Activated CD8-positive, alpha-beta T cell treated with anti-CD3 and anti-CD28 coated beads for 36 hours (primary cell): ENCODE results near the gene HIRA. TPM values are rescaled to one million over a fixed set of nuclear protein-coding genes. Genes with fewer than 3 reads are reported as not detected.

Experiments
- ATAC-seq: fragments of 200-7000 bp; cut with Tn5 transposase; one replicate; pipeline ENCODE4 v1.10.0; 2021; ENCODE audit warnings: mild to moderate bottlenecking, moderate library complexity
- CTCF ChIA-PET: fragments of 350-600 bp; sonication (Branson Sonifier 250); formaldehyde crosslinking; loops from one replicate; lab custom pipeline; 2021; ENCODE audit warnings: antibody characterized with exemption; lab: Charles Lee
- POLR2A ChIA-PET: fragments of 350-600 bp; sonication (Branson Sonifier 250); formaldehyde crosslinking; loops from one replicate; lab custom pipeline; 2021; ENCODE audit warnings: antibody characterized with exemption; lab: Charles Lee
- DNase-seq: peaks from one replicate; pipeline ENCODE4 v3.0.0-alpha.2; 2020
- H3K27ac Mint-ChIP-seq: one replicate; pipeline ENCODE4 v1.8.0; 2021; ENCODE audit warnings: mild to moderate bottlenecking, mixed read lengths
- H3K27me3 Mint-ChIP-seq: one replicate; pipeline ENCODE4 v1.8.0; 2021; ENCODE audit warnings: mixed read lengths
- H3K36me3 Mint-ChIP-seq: one replicate; pipeline ENCODE4 v1.8.0; 2021; ENCODE audit warnings: low read depth, mixed read lengths
- H3K4me1 Mint-ChIP-seq: one replicate; pipeline ENCODE4 v1.8.0; 2021; ENCODE audit warnings: low read depth, mixed read lengths
- H3K4me3 Mint-ChIP-seq: one replicate; pipeline ENCODE4 v1.8.0; 2021; ENCODE audit warnings: mild to moderate bottlenecking, moderate library complexity, mixed read lengths
- H3K9me3 Mint-ChIP-seq: one replicate; pipeline ENCODE4 v1.8.0; 2021; ENCODE audit warnings: mixed read lengths
- intact Hi-C: fragments of 100-400 bp; cut with micrococcal nuclease; formaldehyde crosslinking; loops from one replicate; pipeline ENCODE4 v1.10.0; 2022
- total RNA-seq, 2 experiments: library from RNA; stranded (reverse); gene quantifications; one replicate each; pipeline ENCODE4 v1.2.3, GENCODE V29; 2021
- TF ChIP-seq, protein P1 (sequence below): fragments of 200-600 bp; IDR thresholded peaks from one replicate; pipeline ENCODE4 v1.8.0; 2022; ENCODE audit warnings: antibody characterized with exemption, mild to moderate bottlenecking

Gene HIRA
- total RNA-seq, 2 experiments from 2014 or later, result 29.7 to 30.5 TPM

- no peaks in the 10 kb centered on the region for H3K4me1 Mint-ChIP-seq
- no peak overlapping the region for H3K27ac Mint-ChIP-seq
- no peak for ATAC-seq
- H3K4me3 Mint-ChIP-seq, result no peak overlapping the region
- no peak for DNase-seq
- H3K27me3 Mint-ChIP-seq, result no peaks in the 10 kb centered on the region
- intact Hi-C loops, result no loop called here
- ChIA-PET POLR2A (interaction anchor here (0.7 kb wide), 1 partner anchor 11 kb away, joined by 4 read pairs; no protein-coding TSS in a partner anchor), CTCF (interaction anchor here (1.0 kb wide), 1 partner anchor 165 kb away, joined by 3 read pairs; no protein-coding TSS in a partner anchor)
- peaks cover 10% of the 10 kb centered on the region for H3K9me3 Mint-ChIP-seq
- TF ChIP-seq, protein P1, sequence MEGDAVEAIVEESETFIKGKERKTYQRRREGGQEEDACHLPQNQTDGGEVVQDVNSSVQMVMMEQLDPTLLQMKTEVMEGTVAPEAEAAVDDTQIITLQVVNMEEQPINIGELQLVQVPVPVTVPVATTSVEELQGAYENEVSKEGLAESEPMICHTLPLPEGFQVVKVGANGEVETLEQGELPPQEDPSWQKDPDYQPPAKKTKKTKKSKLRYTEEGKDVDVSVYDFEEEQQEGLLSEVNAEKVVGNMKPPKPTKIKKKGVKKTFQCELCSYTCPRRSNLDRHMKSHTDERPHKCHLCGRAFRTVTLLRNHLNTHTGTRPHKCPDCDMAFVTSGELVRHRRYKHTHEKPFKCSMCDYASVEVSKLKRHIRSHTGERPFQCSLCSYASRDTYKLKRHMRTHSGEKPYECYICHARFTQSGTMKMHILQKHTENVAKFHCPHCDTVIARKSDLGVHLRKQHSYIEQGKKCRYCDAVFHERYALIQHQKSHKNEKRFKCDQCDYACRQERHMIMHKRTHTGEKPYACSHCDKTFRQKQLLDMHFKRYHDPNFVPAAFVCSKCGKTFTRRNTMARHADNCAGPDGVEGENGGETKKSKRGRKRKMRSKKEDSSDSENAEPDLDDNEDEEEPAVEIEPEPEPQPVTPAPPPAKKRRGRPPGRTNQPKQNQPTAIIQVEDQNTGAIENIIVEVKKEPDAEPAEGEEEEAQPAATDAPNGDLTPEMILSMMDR, result no peak
- H3K36me3 Mint-ChIP-seq, result peaks cover 64% of the 10 kb centered on the region
Measured at GRCh38 chr22:19344420-19344819, 87.1 kb downstream of the HIRA start.

DNA sequence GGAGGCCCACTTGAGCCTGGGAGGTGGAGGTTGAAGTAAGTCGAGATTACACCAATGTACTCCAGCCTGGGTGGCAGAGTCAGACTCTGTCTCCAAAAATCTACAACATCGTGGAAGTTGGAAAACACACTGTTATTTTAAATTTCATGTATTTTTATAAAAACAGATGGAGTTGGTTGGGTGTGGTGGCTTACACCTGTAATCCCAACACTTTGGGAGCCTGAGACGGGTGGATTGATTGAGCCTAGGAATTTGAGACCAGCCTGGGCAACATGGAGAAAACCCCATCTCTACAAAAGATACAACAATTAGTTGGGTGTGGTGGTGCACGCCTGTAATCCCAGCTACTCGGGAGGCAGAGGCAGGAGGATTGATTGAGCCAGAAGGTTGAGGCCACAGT lies 88.1 kb downstream of the HIRA start:
- H3K27ac Mint-ChIP-seq, result no peak overlapping the region
- ATAC-seq, result no peak
- ChIA-PET POLR2A (no interaction called here), CTCF (interaction anchor here (0.7 kb wide), 1 partner anchor 22 kb away, joined by 3 read pairs; no protein-coding TSS in a partner anchor)
- TF ChIP-seq, protein P1, result no peak
- H3K9me3 Mint-ChIP-seq, result peaks cover 17% of the 10 kb centered on the region
- H3K36me3 Mint-ChIP-seq, result peaks cover 71% of the 10 kb centered on the region
- DNase-seq, result no peak
- intact Hi-C loops, result no loop called here
- H3K27me3 Mint-ChIP-seq, result no peaks in the 10 kb centered on the region
- H3K4me3 Mint-ChIP-seq, result no peak overlapping the region
- no peaks in the 10 kb centered on the region for H3K4me1 Mint-ChIP-seq

- H3K4me1 Mint-ChIP-seq, result no peaks in the 10 kb centered on the region
- ATAC-seq (no peak), DNase-seq (no peak)
- H3K4me3 Mint-ChIP-seq, result no peak overlapping the region
- no peaks in the 10 kb centered on the region for H3K27me3 Mint-ChIP-seq
- peaks cover 32% of the 10 kb centered on the region for H3K9me3 Mint-ChIP-seq
- H3K36me3 Mint-ChIP-seq, result peaks cover 85% of the 10 kb centered on the region
- ChIA-PET POLR2A (no interaction called here), CTCF (no interaction called here)
- intact Hi-C loops, result no loop called here
- no peak overlapping the region for H3K27ac Mint-ChIP-seq
- TF ChIP-seq, protein P1, result no peak
Measured at GRCh38 chr22:19341500-19341899, 90.0 kb downstream of the HIRA start.

GRCh38 chr22:19337137-19337536 lies 94.4 kb downstream of the HIRA start:
- no peak for ATAC-seq
- H3K4me1 Mint-ChIP-seq, result no peaks in the 10 kb centered on the region
- H3K27me3 Mint-ChIP-seq, result no peaks in the 10 kb centered on the region
- TF ChIP-seq, protein P1, result no peak
- POLR2A ChIA-PET, result interaction anchor here (1.1 kb wide), 1 partner anchor 11 kb away, joined by 3 read pairs; no protein-coding TSS in a partner anchor
- no peak overlapping the region for H3K27ac Mint-ChIP-seq
- intact Hi-C loops, result no loop called here
- H3K9me3 Mint-ChIP-seq, result peaks cover 40% of the 10 kb centered on the region
- CTCF ChIA-PET, result interaction anchor here (0.7 kb wide), 1 partner anchor 86 kb away, joined by 3 read pairs; no protein-coding TSS in a partner anchor
- peaks cover 92% of the 10 kb centered on the region for H3K36me3 Mint-ChIP-seq
- DNase-seq, result no peak
- no peak overlapping the region for H3K4me3 Mint-ChIP-seq
